Ammon's horn (tissue), 1 donor: Measurements from ENCODE around the gene GFY.

ENCODE experiments used
- DNase-seq: peaks from one replicate; pipeline ENCODE4 v3.0.0-alpha.2; 2016; ENCODE audit warnings: low spot score

GFY gene

DNA sequence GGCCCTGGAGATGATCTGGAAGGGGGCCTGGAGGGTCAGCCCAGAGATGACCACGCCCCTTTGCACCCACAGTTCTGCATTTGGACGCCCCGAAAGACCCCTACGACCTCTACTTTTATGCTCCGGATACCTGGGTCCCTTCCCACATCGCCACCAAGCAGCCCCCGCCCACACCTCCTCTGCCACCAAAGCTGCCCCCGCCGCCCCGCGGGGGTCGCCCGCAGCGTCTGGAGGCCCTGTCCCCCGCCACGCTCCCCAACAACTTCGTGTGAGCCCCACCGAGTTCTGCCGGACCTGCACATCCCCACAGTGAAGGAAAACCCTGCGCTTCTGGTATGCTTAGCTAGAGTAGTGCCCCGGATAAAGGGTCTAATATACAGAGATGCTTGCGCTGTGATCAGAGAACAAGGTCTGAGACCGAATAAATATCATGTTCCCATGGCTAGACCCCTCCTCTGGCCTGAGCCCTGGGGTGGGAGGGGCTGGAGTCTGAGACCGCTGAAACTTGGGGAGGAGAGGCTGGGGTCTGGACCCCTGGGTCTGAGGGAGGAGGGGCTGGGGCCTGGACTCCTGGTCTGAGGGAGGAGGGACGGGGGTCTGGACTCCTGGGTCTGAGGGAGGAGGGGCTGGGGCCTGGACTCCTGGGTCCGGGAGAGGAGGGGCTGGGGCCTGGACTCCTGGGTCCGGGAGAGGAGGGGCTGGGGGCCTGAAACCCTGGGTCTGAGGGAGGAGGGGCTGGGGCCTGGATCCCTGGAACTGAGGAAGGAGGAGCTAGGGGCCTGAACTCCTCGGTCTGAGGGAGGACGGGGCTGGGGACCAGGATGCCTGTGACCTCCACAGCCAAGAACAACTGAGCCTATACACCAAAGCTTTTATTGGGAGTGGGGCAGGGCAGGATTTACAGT lies 3.6 kb downstream of the GFY start:
- DNase-seq, result no peak

DNA sequence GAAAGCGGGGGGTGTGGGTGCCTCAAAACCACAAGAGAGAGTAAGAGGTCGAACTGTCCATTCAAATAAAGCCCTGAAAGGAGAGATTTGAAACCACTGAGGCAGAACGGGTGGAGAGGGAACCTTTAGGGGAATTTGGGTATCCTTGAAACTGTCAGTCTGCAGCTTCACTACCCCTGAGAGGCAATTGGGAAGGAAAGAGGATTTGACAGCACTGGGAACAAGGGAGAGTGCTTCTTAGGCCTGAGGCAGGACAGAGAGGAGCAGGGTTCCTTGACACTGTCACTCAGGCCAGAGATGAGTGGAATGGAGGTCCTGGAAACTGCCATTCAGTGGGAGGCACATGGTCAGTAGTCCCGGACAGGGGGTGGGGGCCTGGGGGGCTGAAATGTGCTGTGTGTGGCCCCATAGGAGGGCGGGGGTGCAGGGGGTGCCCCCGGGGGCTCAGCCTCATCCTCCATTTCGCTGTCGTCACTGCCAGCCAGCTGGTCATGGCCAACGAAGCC lies 5.0 kb downstream of the GFY start:
- DNase-seq, result no peak

GRCh38 chr19:49430678-49431329 lies 5.6 kb downstream of the GFY start:
- DNase-seq, result no peak

DNA sequence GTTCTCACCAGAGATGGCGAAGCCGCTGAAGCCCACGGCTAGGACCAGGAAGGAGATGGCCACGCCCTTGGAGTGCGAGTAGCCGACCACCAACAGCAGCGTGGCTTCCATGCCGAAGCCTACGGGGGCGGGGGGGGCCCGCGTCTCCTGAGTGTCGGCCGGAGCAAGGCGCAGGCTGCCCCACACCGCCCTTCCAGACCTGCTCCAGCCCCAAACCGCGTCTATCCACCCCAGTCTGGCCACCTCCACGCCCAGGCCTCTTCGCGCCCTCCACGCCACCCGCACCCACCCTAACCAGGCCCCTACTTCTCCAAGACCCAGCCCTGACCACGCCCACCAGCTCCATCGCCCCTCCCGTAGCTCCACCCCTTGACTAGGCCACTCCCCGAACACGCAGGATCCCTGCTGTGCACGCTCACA lies 6.2 kb downstream of the GFY start:
- DNase-seq, result no peak

GRCh38 chr19:49432141-49433073 lies 7.2 kb downstream of the GFY start:
- DNase-seq, result no peak

- no peak for DNase-seq
Observed at GRCh38 chr19:49433240-49433901, 8.2 kb downstream of the GFY start.

DNA sequence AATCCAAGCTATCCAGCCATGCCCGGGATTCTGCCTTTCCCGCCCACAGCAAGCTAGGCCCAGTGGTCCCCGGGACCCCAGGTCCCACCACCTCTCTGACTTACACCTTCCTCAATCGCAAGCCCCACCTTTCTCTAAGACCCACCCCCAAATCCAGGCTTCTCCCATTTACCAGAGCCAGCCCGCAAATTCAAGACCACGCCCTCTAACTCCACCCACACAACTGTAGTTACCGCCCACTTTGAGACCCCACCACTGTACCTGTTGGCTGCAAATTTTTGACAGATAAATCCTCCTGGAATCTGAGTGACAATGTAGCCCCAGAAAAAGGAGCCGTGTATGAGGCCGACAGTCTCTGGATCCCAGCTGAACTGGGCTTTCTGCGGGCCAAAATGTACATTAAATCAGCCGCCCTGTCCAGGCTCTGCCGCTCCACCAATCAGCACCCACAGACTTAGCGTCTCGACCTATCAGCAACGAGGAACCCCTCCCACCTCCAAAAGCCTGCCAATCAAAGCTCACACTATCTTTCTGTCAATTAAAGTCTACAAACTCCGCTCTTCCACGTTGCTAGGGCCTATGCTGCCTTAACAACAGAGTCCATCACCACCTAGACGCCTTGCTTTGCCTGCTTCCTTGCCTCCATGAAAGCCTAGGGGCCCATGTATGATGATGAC lies 9.9 kb downstream of the GFY start:
- DNase-seq, result no peak

DNA sequence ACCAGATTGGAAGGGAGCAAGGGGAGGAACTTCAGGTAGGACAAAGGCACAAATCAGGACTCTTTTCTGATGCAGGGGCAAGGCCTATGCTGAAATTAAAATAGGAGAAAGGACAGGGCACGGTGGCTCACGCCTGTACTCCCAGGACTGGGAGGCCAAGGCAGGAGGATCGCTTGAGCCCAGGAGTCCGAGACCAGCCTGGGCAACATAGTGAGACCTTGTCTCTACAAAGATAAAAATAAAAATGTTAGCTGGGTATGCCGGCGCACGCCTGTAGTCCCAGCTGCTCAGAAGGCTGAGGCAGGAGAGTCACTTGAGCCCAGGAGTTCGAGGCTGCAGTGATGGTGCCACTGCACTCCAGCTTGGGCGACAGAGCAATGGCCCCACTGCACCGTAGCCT lies 10.5 kb downstream of the GFY start:
- no peak for DNase-seq

DNA sequence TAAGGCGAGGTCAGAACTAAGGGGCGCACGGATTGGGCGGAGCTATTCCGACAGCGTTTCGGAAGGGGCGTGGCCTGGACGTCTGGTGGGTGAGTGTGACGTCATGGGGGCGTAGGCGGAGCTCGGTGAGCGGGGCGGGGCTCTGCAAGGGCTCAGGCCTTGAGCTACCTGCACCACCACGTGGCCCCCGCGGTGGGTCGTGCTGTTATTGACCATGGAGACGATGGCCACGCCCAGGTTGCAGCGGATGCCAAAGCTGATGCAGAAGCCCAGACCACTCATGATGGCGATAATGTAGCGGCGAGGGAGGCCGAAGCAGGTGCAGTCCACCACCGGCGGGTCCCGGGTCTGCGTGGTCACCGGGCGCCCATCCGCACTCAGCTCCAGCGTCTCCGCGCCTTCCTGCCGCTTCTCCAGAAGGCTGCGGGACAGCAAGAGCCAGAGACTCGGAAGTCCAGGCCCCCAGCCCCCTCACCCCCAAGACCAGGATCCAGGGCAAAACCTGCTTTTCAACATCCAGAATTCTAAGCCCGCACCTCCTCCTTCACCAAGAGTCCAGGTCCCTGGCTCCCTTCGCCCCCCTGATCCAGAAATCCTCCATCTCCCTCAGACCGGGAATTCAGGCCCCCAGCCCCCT lies 11.3 kb downstream of the GFY start:
- no peak for DNase-seq

DNA sequence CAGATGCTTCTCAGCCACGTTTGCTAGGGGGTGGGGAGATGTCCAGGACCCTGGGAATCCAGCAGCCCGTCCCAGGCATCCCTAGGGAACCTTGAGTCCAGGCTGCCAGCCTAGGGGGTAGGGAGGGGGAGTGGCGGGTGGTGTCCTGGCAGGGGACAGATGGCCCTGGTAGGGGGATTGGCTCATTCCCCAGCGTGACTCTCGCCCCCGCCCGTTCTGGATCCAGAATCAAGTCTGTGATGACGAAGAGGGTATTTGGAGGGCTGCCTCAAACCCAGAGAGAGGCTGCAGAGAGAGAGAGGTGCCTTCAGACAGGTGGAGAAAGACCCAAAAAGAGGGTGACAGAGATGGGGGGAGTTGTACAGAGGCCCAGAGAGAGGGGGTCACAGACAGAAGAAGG lies 12.0 kb downstream of the GFY start:
- DNase-seq, result peak; percentile 62

- peak; percentile 58 for DNase-seq
Observed at GRCh38 chr19:49438261-49438660, 13.1 kb downstream of the GFY start.

- DNase-seq, result no peak
Observed at GRCh38 chr19:49439836-49440235, 14.6 kb downstream of the GFY start.

DNA sequence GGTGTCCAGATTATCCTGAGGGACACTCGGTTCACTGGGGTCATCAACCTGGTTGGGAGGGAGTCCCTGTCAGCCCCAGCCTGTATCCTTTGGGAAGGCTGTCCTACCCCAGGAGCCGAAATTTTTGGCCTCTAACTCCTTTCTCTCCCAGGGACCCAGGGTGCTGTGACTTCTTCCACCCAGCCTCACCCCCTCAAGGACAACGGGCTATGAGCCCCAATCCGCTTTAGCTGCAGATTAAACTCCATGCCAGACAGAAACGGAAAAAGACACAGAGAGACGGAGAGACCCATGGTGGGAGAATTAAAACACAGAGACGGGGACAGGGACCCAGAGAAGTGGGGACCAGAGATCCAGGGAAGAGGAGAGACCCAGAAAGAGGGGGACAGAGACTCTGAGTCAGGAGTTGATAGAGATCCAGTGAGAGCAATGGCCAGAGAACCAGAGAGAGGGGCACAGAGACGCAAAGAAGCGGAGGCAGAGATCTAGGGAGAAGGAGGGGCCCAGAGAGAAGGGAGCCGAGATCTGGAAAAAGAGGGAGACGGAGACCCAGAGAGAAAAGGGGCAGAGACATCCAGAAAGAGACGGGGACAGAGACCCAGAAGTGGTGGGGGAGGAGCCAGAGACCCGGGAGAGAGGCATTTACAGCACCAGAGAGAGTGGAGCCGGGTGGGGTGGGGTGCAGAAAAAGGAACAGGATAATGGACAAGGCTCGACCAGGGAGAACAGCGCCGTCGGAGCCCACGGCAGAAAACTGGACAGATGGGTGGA lies 15.4 kb downstream of the GFY start:
- no peak for DNase-seq

DNA sequence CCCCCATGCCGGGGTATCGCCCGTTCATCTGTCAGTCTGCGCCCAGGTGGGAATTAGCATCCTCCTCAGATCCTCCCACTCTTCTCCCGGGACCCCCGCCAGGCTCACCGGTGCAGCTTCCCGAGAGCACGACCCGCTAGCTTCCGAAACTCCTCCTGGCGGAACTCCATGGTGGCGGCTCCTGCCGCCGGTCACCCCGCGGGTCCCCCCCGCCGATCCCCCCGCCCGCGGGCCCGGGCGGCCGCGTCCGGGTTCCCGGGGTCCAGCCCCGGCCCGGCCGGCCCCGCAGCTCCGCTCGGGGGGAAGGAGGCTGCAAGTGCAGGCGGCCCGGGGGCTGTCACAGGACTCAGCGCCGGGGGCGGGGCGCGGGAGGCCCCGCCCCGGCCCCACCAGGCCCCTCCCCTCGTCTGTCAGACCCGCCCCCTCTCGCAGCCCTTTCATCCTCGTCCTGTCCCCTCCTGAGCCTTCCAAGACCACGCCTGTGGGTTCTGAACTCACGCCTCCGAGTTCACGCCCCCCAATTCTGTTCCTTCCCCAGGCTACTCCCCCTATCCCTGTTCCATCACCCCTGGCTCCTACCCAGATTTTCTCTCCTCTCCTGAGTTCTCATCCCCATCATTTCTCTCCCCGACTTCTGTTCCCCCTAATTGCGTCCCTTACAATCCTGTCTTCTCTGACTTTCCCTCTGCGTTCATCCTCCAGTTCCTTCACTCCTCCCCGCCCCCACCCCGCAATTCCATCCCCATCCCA lies 16.2 kb downstream of the GFY start, which contains the start of gene SLC17A7:
SLC17A7 (minus strand) TSS at position 318 of the 750 bp plus-strand sequence; CDS start at position 170, 148 bp downstream.
- no peak for DNase-seq

DNA sequence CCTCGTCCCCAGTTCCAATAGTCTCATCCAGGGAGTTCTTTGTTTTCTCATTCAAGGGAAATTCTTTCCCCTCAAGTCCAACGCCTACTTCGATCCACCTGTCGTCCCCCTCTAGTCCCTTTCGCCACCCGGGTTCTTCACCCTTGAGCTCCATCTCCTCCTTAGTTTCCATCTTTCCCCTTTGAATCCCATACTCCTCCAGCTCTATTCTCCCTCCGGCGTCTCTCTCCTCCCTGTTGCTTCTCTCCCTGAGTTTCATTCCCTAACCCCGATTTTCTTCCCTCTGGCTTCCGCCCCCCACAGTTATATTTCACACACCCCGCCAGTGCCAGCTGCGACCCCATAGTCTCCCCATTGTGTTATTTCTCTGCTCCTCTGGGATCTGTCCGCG lies 16.8 kb downstream of the GFY start:
- no peak for DNase-seq

DNA sequence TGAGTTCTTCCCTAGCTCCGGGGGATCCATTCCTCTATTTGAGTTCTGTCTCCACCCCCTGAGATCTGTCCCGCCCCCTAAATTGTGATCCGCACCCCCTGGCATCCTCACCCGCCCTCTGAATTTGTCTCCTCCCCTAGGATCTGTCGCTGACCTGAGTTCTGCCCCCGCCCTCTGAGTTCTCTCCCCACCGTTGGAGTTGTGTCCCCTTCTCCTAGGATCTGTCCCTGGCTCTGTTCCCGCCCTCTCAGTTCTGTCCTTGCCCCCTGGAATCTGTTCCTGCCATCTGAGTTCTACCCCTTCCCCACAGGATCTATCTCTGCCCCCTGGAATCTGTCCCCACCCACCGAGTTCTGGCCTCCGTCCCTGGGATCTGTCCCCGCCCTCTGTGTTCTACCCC lies 17.2 kb downstream of the GFY start:
- DNase-seq, result peak; percentile 52

GRCh38 chr19:49442771-49443365 lies 17.7 kb downstream of the GFY start:
- no peak for DNase-seq

GRCh38 chr19:49443366-49444099 lies 18.3 kb downstream of the GFY start:
- DNase-seq, result peak; percentile 98
